Neural crest cell (in vitro differentiated cells): ENCODE data around the gene HAVCR1. TPM values are rescaled to one million over a fixed set of nuclear protein-coding genes. Genes with fewer than 3 reads are reported as not detected.

Source experiments
- DNase-seq: peaks from one replicate; pipeline ENCODE4 v3.0.0; 2021; ENCODE audit warnings: low read depth, mixed read lengths, low spot score
- H3K27ac Mint-ChIP-seq: one replicate; pipeline ENCODE4 v1.8.0; 2021; ENCODE audit warnings: mild to moderate bottlenecking, mixed read lengths; ENCODE audit not compliant: unreplicated experiment
- H3K27me3 Mint-ChIP-seq: 2 replicates; pipeline ENCODE4 v1.8.0; 2021; ENCODE audit warnings: low read depth, mild to moderate bottlenecking, mixed read lengths
- H3K36me3 Mint-ChIP-seq: 2 replicates; pipeline ENCODE4 v1.8.0; 2021; ENCODE audit warnings: low read depth, mild to moderate bottlenecking, mixed read lengths
- H3K4me1 Mint-ChIP-seq: 2 replicates; pipeline ENCODE4 v1.8.0; 2021; ENCODE audit warnings: mixed read lengths
- H3K4me3 Mint-ChIP-seq: one replicate; pipeline ENCODE4 v1.8.0; 2021; ENCODE audit warnings: mild to moderate bottlenecking, mixed read lengths
- H3K9me3 Mint-ChIP-seq: 2 replicates; pipeline ENCODE4 v1.8.0; 2021; ENCODE audit warnings: mixed read lengths
- CTCF ChIP-seq: fragments of 200-600 bp; sonication (generic); conservative IDR thresholded peaks from 2 replicates; pipeline ENCODE4 v1.5.0; 2021; ENCODE audit warnings: antibody characterized with exemption, mild to moderate bottlenecking
- total RNA-seq: library from RNA; stranded (reverse); gene quantifications from 2 replicates; pipeline ENCODE4 v1.2.1, GENCODE V29; 2021

Gene HAVCR1
- total RNA-seq, 1 donor from 2014 or later, result not detected

- Mint-ChIP-seq H3K36me3 (no peaks in the 10 kb centered on the region), H3K27ac (no peak overlapping the region), H3K4me1 (no peaks in the 10 kb centered on the region), H3K4me3 (no peak overlapping the region), H3K27me3 (no peaks in the 10 kb centered on the region), H3K9me3 (no peaks in the 10 kb centered on the region)
- TF ChIP-seq CTCF, result no peak
- no peak for DNase-seq
Observed at GRCh38 chr5:157086751-157087359, 27.9 kb upstream of the HAVCR1 start.

GRCh38 chr5:157085930-157086329 is 27.0 kb upstream of the HAVCR1 start:
- no peak overlapping the region for H3K27ac Mint-ChIP-seq
- no peak for TF ChIP-seq CTCF
- no peaks in the 10 kb centered on the region for H3K4me1 Mint-ChIP-seq
- no peaks in the 10 kb centered on the region for H3K27me3 Mint-ChIP-seq
- no peaks in the 10 kb centered on the region for H3K36me3 Mint-ChIP-seq
- no peaks in the 10 kb centered on the region for H3K9me3 Mint-ChIP-seq
- no peak for DNase-seq
- H3K4me3 Mint-ChIP-seq, result no peak overlapping the region

GRCh38 chr5:157080286-157080685 is 21.4 kb upstream of the HAVCR1 start:
- no peak for DNase-seq
- Mint-ChIP-seq H3K36me3 (no peaks in the 10 kb centered on the region), H3K9me3 (no peaks in the 10 kb centered on the region), H3K27ac (no peak overlapping the region), H3K27me3 (no peaks in the 10 kb centered on the region), H3K4me3 (no peak overlapping the region), H3K4me1 (no peaks in the 10 kb centered on the region)
- no peak for TF ChIP-seq CTCF

- H3K36me3 Mint-ChIP-seq, result no peaks in the 10 kb centered on the region
- TF ChIP-seq CTCF, result no peak
- no peak for DNase-seq
- no peak overlapping the region for H3K27ac Mint-ChIP-seq
- no peak overlapping the region for H3K4me3 Mint-ChIP-seq
- H3K4me1 Mint-ChIP-seq, result no peaks in the 10 kb centered on the region
- no peaks in the 10 kb centered on the region for H3K27me3 Mint-ChIP-seq
- H3K9me3 Mint-ChIP-seq, result no peaks in the 10 kb centered on the region
Observed at GRCh38 chr5:157076558-157076957, 17.6 kb upstream of the HAVCR1 start.

- DNase-seq, result no peak
- no peak for TF ChIP-seq CTCF
- Mint-ChIP-seq H3K9me3 (no peaks in the 10 kb centered on the region), H3K27me3 (no peaks in the 10 kb centered on the region), H3K4me3 (no peak overlapping the region), H3K27ac (no peak overlapping the region), H3K4me1 (no peaks in the 10 kb centered on the region), H3K36me3 (no peaks in the 10 kb centered on the region)
Observed at GRCh38 chr5:157072508-157072907, 13.6 kb upstream of the HAVCR1 start.
